Transverse colon (tissue), 3 donors: ENCODE measurements around the gene L3HYPDH.

ENCODE experiments used
- EP300 ChIP-seq: sonication (generic); formaldehyde crosslinking; IDR thresholded peaks from one replicate; pipeline ENCODE4 v1.6.1; 2017; ENCODE audit warnings: antibody characterized with exemption, low read depth
- POLR2AphosphoS5 ChIP-seq, 3 donors: sonication (generic); formaldehyde crosslinking; IDR thresholded peaks; one replicate each; pipeline ENCODE4 v1.6.1; 2016; ENCODE audit warnings: antibody characterized with exemption in 3 of 3

GRCh38 chr14:59424341-59425071 lies 59.7 kb downstream of the L3HYPDH start:
- TF ChIP-seq POLR2AphosphoS5 (IDR thresholded peaks at IDR 0.05) = no peak
- no peak for TF ChIP-seq EP300
